Testis (tissue), 3 donors: ENCODE data around the gene CHMP5. TPM values are rescaled to one million over a fixed set of nuclear protein-coding genes. Genes with fewer than 3 reads are reported as not detected.

Experiments used
- DNase-seq: peaks from one replicate; pipeline ENCODE4 v3.0.0-alpha.2; 2019
- H3K27ac ChIP-seq, 2 donors: fragments of 200-600 bp; sonication (generic); one replicate each; pipeline ENCODE4 v1.5.1; 2019
- H3K27me3 ChIP-seq: fragments of 200-600 bp; sonication (generic); one replicate; pipeline ENCODE4 v1.5.1; 2019
- H3K36me3 ChIP-seq: fragments of 200-600 bp; sonication (generic); one replicate; pipeline ENCODE4 v1.5.1; 2017; ENCODE audit warnings: low read depth; ENCODE audit errors: missing control alignments
- H3K4me1 ChIP-seq: fragments of 200-600 bp; sonication (generic); one replicate; pipeline ENCODE4 v1.5.1; 2019
- H3K4me3 ChIP-seq, 2 donors: fragments of 200-600 bp; sonication (generic); one replicate each; pipeline ENCODE4 v1.5.1; 2017 to 2019
- H3K9me3 ChIP-seq: fragments of 200-600 bp; sonication (generic); one replicate; pipeline ENCODE4 v1.5.1; 2017
- CTCF ChIP-seq, 3 experiments: fragments of 450-650 bp in 2 of 3; fragments of 200-600 bp in 1 of 3; sonication (generic) in 1 of 3; IDR thresholded peaks; one replicate each; pipeline ENCODE4 v1.5.1; 2016 to 2019; ENCODE audit warnings: antibody characterized with exemption in 3 of 3, mild to moderate bottlenecking in 2 of 3, moderate library complexity in 1 of 3
- POLR2A ChIP-seq: fragments of 450-650 bp; IDR thresholded peaks from one replicate; pipeline ENCODE4 v1.6.1; 2017; ENCODE audit warnings: antibody characterized with exemption, mild to moderate bottlenecking, moderate library complexity
- WGBS, 2 donors: methylation state at CpG; one replicate each; pipeline ENCODE4 v1.1.5; 2018; 5-methylcytosine and 5-hydroxymethylcytosine counted together
- intact Hi-C: fragments of 100-400 bp; cut with DNase I; formaldehyde crosslinking; loops from one replicate; pipeline ENCODE4 v1.15.1; 2023; ENCODE audit warnings: low total_unique reads
- polyA plus RNA-seq: library from polyadenylated mRNA; stranded (reverse); fragments of 350-450 nt; fragmentation: Illumina TruSeq; extraction: RNeasy Lipid Tissue Mini Kit (QIAGEN cat#74804); gene quantifications from one replicate; pipeline ENCODE4 v1.2.3, GENCODE V29; 2014; ENCODE audit warnings: low read depth, low replicate concordance; ENCODE audit not compliant: insufficient read depth
- total RNA-seq, 2 donors: library from RNA; depleted of rRNA; stranded (reverse); fragments of >200 nt; gene quantifications; one replicate each; pipeline ENCODE4 v1.2.3, GENCODE V29; 2016

CHMP5 gene
- total and polyA plus RNA-seq, 3 donors from 2014 or later, result 53.2 to 84.1 (median 57.0) TPM

DNA sequence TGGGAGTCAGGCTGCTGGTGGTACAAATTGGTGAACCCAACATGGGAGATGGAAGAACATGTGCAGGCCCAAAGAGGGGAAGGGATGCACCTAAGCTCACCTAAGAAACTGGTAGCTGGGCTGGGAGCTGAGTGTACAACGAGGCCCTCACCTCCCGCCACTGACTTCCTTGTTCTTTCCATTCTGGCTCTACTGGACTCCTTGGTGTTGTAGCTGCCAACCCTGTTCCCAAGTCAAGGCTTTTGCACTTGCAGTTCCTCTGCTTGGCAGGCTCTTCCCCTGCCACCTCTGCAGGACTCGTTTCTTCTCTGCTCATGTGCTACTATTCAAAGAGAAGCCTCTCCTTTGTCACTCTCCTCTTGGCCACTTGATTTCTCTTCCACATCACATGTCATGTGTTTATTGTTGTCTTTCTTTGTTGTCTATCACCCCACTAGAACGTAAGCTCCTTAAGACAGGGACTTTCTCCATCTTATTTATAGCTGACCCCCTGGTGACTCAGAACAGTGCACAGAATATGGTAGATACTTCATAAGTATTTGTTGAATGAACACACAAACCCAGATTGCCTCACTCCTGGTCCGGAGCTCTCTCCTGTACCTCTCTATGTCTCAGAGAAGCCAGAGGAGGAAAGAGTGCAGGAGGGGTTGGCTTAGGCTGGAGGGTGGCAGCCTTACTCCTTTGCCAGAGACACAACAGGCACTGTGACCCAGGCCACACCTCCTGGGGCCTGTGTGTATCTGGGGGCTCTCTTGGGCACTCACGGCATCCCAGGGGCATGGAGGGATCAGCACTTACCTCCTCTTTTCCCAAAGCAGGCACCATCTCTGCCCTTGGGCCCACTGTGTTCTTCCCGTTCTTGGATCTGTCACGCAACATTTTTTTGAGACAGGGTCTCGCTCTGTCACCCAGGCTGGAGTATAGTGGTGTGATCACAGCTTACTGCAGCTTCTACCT lies 30.1 kb upstream of the CHMP5 start:
- Histone ChIP-seq H3K9me3 (no peaks in the 10 kb centered on the region), H3K4me3 (no peak overlapping the region), H3K36me3 (no peaks in the 10 kb centered on the region), H3K27me3 (no peaks in the 10 kb centered on the region), H3K4me1 (no peaks in the 10 kb centered on the region), H3K27ac (no peak overlapping the region)
- 65 to 77% methylated on average over 8 to 9 of the region's 9 CpGs for WGBS, 2 donors
- intact Hi-C loops, result no loop called here
- DNase-seq, result no peak
- no peak for TF ChIP-seq CTCF (IDR thresholded peaks at IDR 0.05)
- no peak for TF ChIP-seq POLR2A

GRCh38 chr9:33236571-33236970 lies 28.3 kb upstream of the CHMP5 start:
- no peaks in the 10 kb centered on the region for H3K27me3 ChIP-seq
- no peaks in the 10 kb centered on the region for H3K36me3 ChIP-seq
- intact Hi-C loops, result no loop called here
- no peak for DNase-seq
- H3K27ac ChIP-seq, result no peak overlapping the region
- no peak overlapping the region for H3K4me3 ChIP-seq
- WGBS, 2 donors, result 81 to 82% methylated on average over 3 of the region's 3 CpGs
- H3K9me3 ChIP-seq, result no peaks in the 10 kb centered on the region
- H3K4me1 ChIP-seq, result no peaks in the 10 kb centered on the region
- TF ChIP-seq CTCF (IDR thresholded peaks at IDR 0.05) (no peak), POLR2A (no peak)

DNA sequence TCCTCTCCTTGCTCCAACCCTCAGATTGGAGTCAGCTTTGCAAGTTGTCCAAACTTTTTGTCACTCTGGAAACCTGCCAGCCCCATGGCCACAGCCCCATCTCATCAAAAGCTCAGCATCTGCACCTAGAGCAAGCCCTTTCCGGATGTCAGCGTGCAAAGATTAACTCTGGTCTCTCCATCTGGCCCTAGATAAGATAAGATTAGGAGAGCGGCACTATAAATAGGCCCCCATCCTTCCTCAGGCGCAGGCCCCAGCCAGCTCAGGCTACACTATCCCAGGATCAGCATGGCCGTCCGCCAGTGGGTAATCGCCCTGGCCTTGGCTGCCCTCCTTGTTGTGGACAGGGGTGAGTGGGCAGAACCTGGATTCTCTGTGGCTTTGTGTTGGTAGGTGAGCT lies 24.9 kb upstream of the CHMP5 start, which contains the start of gene SPINK4:
SPINK4 (plus strand) TSS at position 247 of the 400 bp plus-strand sequence; CDS start at position 289, 42 bp downstream.
- TF ChIP-seq POLR2A (no peak), CTCF (IDR thresholded peaks at IDR 0.05) (no peak)
- peak; percentile 27 for DNase-seq
- intact Hi-C loops, result no loop called here
- no peak within 1 kb of the TSS for H3K27ac ChIP-seq
- WGBS, 2 donors, result 56 to 61% methylated on average over 4 to 7 of the region's 7 CpGs
- H3K4me3 ChIP-seq, result no peak within 1 kb of the TSS
- no peaks in the 10 kb centered on the region for H3K27me3 ChIP-seq
- H3K4me1 ChIP-seq, result no peaks in the 10 kb centered on the region
- no peaks in the 10 kb centered on the region for H3K36me3 ChIP-seq
- H3K9me3 ChIP-seq, result no peaks in the 10 kb centered on the region

DNA sequence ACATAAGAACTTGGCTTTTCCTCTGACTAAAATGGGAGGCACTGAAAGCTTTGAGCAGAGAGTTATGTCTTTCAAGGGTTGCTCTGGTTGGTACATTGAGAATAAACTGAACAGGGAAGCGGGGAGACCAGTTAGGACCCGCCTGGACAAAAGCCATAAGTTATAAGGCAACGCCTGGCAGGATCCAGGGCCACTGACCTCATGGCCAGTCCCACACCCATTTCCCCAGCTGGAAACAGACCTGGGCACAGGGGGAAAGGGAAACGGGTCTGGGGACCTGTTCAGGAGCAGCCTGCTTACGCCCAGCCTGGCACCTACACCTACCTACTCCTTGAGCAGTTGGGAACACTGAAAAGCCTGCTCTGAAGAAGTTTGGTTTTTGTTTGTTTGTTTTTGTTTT lies 23.6 kb upstream of the CHMP5 start:
- H3K4me1 ChIP-seq, result no peaks in the 10 kb centered on the region
- no peaks in the 10 kb centered on the region for H3K27me3 ChIP-seq
- no peak for DNase-seq
- no peaks in the 10 kb centered on the region for H3K36me3 ChIP-seq
- 72 to 82% methylated on average over 5 of the region's 5 CpGs for WGBS, 2 donors
- no peaks in the 10 kb centered on the region for H3K9me3 ChIP-seq
- TF ChIP-seq CTCF (IDR thresholded peaks at IDR 0.05), result no peak
- no peak for TF ChIP-seq POLR2A
- H3K4me3 ChIP-seq, result no peak overlapping the region
- H3K27ac ChIP-seq, result no peak overlapping the region
- intact Hi-C loops, result no loop called here
